Hematopoietic multipotent progenitor cell treated with erythropoietin and hydrocortisone succinate and interleukin-3 and kit ligand, for 15 days (in vitro differentiated cells): ENCODE results near the gene TMEM8B.

Source experiments
- DNase-seq: peaks from one replicate; pipeline ENCODE4 v3.0.0-alpha.2; 2015; ENCODE audit warnings: low spot score

The TMEM8B gene

GRCh38 chr9:35829084-35829763, at the start of gene TMEM8B:
TSS of gene TMEM8B (plus strand) at chr9:35829228. CDS start at chr9:35829448, 220 bp downstream.
- DNase-seq = peak; percentile 94

GRCh38 chr9:35781066-35781465, 48.0 kb upstream of the TMEM8B start:
- no peak for DNase-seq

GRCh38 chr9:35783418-35783817, 45.6 kb upstream of the TMEM8B start:
- DNase-seq = no peak

GRCh38 chr9:35789541-35789940, 39.5 kb upstream of the TMEM8B start:
- no peak for DNase-seq

GRCh38 chr9:35790025-35790384, 39.0 kb upstream of the TMEM8B start:
- DNase-seq = no peak

GRCh38 chr9:35790385-35791296, 38.4 kb upstream of the TMEM8B start:
- DNase-seq = peak; percentile 80

- DNase-seq = no peak
Observed at GRCh38 chr9:35791297-35791921, 37.6 kb upstream of the TMEM8B start, which contains the start of gene NPR2. TSS of gene NPR2 (plus strand) at chr9:35791591. CDS start at chr9:35792409, 818 bp downstream.

- DNase-seq = no peak
Observed at GRCh38 chr9:35792024-35792813, 36.8 kb upstream of the TMEM8B start.

GRCh38 chr9:35792826-35793225, 36.2 kb upstream of the TMEM8B start:
- no peak for DNase-seq

- DNase-seq = no peak
Observed at GRCh38 chr9:35793461-35793860, 35.6 kb upstream of the TMEM8B start.

- DNase-seq = no peak
Observed at GRCh38 chr9:35795695-35796094, 33.3 kb upstream of the TMEM8B start.

GRCh38 chr9:35797311-35798109, 31.5 kb upstream of the TMEM8B start:
- DNase-seq = no peak

GRCh38 chr9:35798658-35799374, 30.2 kb upstream of the TMEM8B start:
- peak; percentile 63 for DNase-seq

- DNase-seq = no peak
Observed at GRCh38 chr9:35800530-35800929, 28.5 kb upstream of the TMEM8B start.

- peak; percentile 20 for DNase-seq
Observed at GRCh38 chr9:35801328-35802128, 27.5 kb upstream of the TMEM8B start.

GRCh38 chr9:35806101-35806500, 22.9 kb upstream of the TMEM8B start:
- DNase-seq = no peak

- no peak for DNase-seq
Observed at GRCh38 chr9:35808433-35808832, 20.6 kb upstream of the TMEM8B start.

GRCh38 chr9:35810122-35810521, 18.9 kb upstream of the TMEM8B start:
- no peak for DNase-seq

GRCh38 chr9:35811381-35812024, 17.5 kb upstream of the TMEM8B start:
- no peak for DNase-seq
